ENCODE measurements around the gene FGGY.
A peak's percentile ranks its signal among the peaks of the same experiment; 100 is the strongest.
"Not testable (repeated sequence)": the region's sequence is repeated elsewhere in the genome, so short reads cannot be mapped to it uniquely, and the experiment has no call there.

FGGY gene, protein sequence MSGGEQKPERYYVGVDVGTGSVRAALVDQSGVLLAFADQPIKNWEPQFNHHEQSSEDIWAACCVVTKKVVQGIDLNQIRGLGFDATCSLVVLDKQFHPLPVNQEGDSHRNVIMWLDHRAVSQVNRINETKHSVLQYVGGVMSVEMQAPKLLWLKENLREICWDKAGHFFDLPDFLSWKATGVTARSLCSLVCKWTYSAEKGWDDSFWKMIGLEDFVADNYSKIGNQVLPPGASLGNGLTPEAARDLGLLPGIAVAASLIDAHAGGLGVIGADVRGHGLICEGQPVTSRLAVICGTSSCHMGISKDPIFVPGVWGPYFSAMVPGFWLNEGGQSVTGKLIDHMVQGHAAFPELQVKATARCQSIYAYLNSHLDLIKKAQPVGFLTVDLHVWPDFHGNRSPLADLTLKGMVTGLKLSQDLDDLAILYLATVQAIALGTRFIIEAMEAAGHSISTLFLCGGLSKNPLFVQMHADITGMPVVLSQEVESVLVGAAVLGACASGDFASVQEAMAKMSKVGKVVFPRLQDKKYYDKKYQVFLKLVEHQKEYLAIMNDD

DNA sequence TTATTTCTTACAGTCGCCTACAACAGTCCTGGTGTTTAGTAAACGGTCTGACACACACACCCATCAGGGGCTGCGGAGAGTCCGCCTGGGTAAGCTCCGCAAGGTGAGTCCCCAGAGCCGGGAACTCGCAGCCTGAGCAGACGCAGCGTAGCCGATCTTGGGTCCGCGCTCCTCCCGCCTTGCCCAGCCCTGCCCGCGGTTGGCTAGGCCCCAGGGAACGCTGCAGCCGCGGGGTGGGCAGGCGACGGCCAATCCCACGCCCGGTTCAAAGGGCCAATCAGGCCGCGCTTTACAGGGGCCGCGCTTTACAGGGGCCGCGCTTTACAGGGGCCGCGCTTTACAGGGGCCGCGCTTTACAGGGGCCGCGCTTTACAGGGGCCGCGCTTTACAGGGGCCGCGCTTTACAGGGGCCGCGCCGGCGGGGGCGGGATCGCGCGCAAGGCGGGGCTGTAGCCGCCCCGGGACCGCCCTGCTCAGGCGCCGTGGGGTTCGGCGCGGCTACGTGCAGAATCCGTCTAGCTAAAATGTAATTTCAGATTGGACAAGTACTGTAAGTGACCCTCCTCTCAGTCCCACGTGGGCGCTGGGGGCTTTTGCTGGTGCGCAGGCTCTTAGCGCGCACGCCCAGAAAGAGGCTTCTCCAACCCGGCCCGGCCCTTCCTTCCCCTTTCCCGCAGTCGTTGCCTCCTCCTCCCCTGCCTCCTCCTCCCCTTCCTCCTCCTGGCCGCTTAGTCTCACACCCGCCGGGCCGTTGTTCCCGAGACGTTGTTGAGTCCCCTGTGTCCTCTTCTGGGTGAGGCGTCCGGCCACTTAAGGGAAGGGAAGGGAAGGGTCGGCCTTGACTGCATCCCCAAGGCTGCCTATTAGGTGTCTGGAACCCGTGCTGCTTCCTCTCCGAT is at the start of gene FGGY:
Gene FGGY (plus strand): TSS at position 737 of the 899 bp plus-strand sequence. CDS start 24,456 bp downstream, outside the sequence.
- Histone ChIP-seq H3K27ac (ENCODE audit: low read length) (peak within 1 kb of the TSS; percentile 99), H3K27me3 (ENCODE audit: insufficient read depth, low read length) (peaks cover 12% of the 10 kb centered on the region), H3K9me3 (ENCODE audit: insufficient read depth, low read depth, low read length) (no peaks in the 10 kb centered on the region), H3K36me3 (ENCODE audit: insufficient read depth, low read depth, low read length) (no peaks in the 10 kb centered on the region), H3K4me3 (ENCODE audit: low read length) (peak within 1 kb of the TSS; percentile 80), H3K4me1 (ENCODE audit: insufficient read depth, low read length) (peaks cover 14% of the 10 kb centered on the region), H3K9ac (ENCODE audit: low read depth, low read length) (peak within 1 kb of the TSS; percentile 79; the same call in 1 of the 2 replicates)

DNA sequence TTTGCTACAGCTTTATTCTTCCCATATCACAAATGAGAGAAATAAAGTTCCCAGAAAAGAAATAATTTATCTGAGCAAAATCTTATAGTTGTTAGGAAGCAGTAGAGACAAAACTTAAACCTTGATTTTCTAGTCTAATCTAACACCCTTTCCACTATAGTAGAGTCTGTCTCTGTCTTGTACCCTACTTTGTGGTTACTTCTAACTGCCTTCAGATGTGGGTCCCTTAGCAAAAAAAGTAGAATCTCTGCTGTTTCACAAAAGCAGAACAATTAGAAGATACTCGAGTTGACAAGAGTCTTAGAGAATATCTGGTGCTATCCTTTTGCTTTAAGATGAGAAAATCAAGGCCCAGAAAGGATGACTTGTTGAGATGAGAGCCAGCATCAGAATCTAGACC is 48.1 kb upstream of the FGGY start:
- no peak overlapping the region for H3K9ac ChIP-seq (ENCODE audit: low read depth, low read length)
- H3K4me3 ChIP-seq (ENCODE audit: low read length) = no peak overlapping the region
- no peaks in the 10 kb centered on the region for H3K27me3 ChIP-seq (ENCODE audit: insufficient read depth, low read length)
- H3K27ac ChIP-seq (ENCODE audit: low read length) = no peak overlapping the region
- no peaks in the 10 kb centered on the region for H3K4me1 ChIP-seq (ENCODE audit: insufficient read depth, low read length)
- peaks cover 30% of the 10 kb centered on the region for H3K9me3 ChIP-seq (ENCODE audit: insufficient read depth, low read depth, low read length)
- no peaks in the 10 kb centered on the region for H3K36me3 ChIP-seq (ENCODE audit: insufficient read depth, low read depth, low read length)

DNA sequence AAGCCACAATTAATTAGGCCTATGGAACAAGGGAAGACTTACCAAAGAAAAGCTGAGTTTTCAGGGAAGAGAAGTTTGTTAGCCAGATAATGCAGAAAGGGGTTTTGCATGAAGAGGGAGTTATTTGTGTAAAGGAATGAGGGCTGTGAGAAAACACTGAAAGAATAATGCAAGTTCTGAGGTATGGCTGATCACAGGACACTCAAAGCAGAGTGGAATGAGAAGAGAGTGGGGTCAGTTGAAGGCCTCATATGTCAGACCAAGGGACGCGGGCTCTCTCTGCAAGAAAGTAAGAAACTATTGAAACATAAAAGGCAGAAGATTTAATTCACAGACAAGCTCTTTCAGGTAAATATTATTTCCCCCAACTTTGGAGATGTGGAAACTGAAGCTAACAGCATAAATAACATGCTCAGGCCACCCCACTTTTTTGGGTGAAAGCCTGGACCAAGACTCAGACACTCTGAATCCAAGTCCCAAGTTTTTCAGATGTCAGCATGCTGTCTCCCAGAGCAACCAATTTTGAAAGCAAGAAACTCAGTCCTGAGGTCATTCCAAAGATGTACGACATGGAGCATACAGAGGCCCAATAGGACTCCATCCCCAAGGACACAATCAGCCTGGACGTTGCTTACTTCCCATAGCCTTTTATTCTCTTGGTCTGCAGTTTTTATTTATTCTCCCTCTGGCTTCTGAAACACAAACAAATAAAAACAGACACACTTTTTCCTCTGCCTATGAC is 47.3 kb upstream of the FGGY start:
- Histone ChIP-seq H3K9ac (ENCODE audit: low read depth, low read length) (no peak overlapping the region), H3K27me3 (ENCODE audit: insufficient read depth, low read length) (no peaks in the 10 kb centered on the region), H3K4me1 (ENCODE audit: insufficient read depth, low read length) (no peaks in the 10 kb centered on the region), H3K9me3 (ENCODE audit: insufficient read depth, low read depth, low read length) (peaks cover 30% of the 10 kb centered on the region), H3K27ac (ENCODE audit: low read length) (no peak overlapping the region), H3K4me3 (ENCODE audit: low read length) (no peak overlapping the region), H3K36me3 (ENCODE audit: insufficient read depth, low read depth, low read length) (no peaks in the 10 kb centered on the region)

DNA sequence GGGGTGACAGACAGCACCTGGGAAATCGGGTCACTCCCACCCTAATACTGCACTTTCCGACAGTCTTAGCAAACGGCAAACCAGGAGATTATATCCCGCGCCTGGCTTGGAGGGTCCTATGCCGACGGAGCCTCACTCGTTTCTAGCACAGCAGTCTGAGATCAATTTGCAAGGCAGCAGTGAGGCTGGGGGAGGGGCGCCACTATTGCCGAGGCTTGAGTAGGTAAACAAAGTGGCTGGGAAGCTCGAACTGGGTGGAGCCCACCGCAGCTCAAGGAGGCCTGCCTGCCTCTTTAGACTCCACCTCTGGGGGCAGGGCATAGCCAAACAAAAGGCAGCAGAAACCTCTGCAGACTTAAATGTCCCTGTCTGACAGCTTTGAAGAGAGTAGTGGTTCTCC is 45.8 kb upstream of the FGGY start:
- not testable (repeated sequence) for H3K27ac ChIP-seq (ENCODE audit: low read length); H3K4me3 ChIP-seq (ENCODE audit: low read length); H3K4me1 ChIP-seq (ENCODE audit: insufficient read depth, low read length); H3K36me3 ChIP-seq (ENCODE audit: insufficient read depth, low read depth, low read length); H3K9ac ChIP-seq (ENCODE audit: low read depth, low read length); H3K27me3 ChIP-seq (ENCODE audit: insufficient read depth, low read length)
- peaks cover 30% of the 10 kb centered on the region for H3K9me3 ChIP-seq (ENCODE audit: insufficient read depth, low read depth, low read length)

DNA sequence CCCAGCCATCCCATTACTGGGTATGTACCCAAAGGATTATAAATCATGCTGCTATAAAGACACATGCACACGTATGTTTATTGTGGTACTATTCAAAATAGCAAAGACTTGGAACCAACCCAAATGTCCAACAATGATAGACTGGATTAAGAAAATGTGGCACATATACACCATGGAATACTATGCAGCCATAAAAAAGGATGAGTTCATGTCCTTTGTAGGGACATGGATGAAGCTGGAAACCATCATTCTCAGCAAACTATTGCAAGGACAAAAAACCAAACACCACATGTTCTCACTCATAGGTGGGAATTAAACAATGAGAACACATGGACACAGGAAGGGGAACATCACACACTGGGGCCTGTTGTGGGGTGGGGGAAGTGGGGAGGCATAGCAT is 40.5 kb upstream of the FGGY start:
- not testable (repeated sequence) for H3K4me3 ChIP-seq (ENCODE audit: low read length); H3K36me3 ChIP-seq (ENCODE audit: insufficient read depth, low read depth, low read length); H3K9me3 ChIP-seq (ENCODE audit: insufficient read depth, low read depth, low read length); H3K27me3 ChIP-seq (ENCODE audit: insufficient read depth, low read length); H3K9ac ChIP-seq (ENCODE audit: low read depth, low read length); H3K4me1 ChIP-seq (ENCODE audit: insufficient read depth, low read length); H3K27ac ChIP-seq (ENCODE audit: low read length)

DNA sequence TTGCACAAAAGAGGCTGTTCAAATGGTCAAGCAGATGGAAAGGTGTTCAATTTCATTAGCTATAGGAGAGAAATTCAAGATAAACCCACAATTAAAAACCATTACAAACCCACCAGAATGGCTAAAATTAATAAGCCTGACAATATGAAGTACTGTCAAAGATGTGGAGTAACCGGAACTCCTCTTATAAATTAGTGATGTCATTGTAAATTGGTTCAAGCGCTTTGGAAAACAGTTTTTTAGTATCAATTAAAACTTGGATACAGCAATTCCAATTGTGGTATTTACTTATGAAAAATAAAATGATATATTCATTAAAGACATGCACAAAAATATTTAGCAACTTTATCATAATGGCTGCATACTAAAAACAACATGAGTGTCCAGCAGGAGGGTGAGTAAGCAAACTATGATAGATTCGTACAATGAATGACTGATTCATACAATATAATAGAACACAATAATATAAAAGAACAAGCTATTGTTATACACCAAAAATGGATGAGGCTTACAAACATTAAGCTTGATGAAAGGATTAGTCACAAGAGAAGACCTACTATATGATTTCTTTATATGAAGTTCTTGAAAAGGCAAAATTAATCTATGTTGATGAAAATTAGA is 38.4 kb upstream of the FGGY start:
- H3K4me3 ChIP-seq (ENCODE audit: low read length) = no peak overlapping the region
- H3K36me3 ChIP-seq (ENCODE audit: insufficient read depth, low read depth, low read length) = no peaks in the 10 kb centered on the region
- no peak overlapping the region for H3K9ac ChIP-seq (ENCODE audit: low read depth, low read length)
- H3K9me3 ChIP-seq (ENCODE audit: insufficient read depth, low read depth, low read length) = no peaks in the 10 kb centered on the region
- no peaks in the 10 kb centered on the region for H3K27me3 ChIP-seq (ENCODE audit: insufficient read depth, low read length)
- no peak overlapping the region for H3K27ac ChIP-seq (ENCODE audit: low read length)
- peaks cover 8% of the 10 kb centered on the region; the same call in 1 of the 2 replicates for H3K4me1 ChIP-seq (ENCODE audit: insufficient read depth, low read length)

DNA sequence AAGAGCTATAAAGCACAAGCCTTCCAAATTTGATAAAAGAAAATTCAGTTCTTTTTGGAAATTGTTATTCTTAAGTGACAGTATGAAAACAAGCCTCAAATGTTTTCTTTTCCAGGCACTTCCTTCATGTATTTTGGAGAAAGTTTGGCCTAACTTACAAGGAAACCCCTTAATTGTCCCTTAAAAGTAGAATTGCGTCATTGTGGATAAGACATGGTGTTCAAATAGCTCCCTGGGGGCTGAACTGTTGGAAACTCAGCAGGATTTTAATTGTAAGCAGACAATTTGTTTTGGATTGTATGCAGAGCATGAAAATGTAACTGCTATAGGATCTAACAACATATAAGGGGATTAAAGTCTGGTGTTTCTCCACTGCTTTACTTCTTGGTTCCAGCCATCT is 35.4 kb upstream of the FGGY start:
- Histone ChIP-seq H3K36me3 (ENCODE audit: insufficient read depth, low read depth, low read length) (no peaks in the 10 kb centered on the region), H3K9ac (ENCODE audit: low read depth, low read length) (no peak overlapping the region), H3K4me1 (ENCODE audit: insufficient read depth, low read length) (peaks cover 8% of the 10 kb centered on the region; the same call in 1 of the 2 replicates), H3K27me3 (ENCODE audit: insufficient read depth, low read length) (no peaks in the 10 kb centered on the region), H3K27ac (ENCODE audit: low read length) (no peak overlapping the region), H3K4me3 (ENCODE audit: low read length) (no peak overlapping the region), H3K9me3 (ENCODE audit: insufficient read depth, low read depth, low read length) (no peaks in the 10 kb centered on the region)

DNA sequence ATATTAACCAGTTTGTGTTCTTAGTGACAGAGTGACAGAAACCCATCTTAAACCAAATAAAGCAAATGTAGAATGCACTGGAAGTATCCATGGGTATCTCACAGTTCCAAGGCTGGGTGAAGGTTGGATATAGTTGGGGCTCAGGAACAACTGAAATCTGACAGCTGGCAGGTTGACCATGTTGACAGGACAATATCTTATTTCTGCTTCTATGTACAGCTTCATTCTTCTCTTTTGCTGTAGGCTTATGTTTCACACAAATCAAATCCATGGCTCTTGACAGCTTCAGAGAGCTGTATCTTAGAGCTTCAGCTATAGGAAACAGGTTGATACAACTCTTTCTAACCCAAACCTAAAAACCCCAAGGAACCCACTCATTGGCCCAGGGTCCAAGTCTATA is 34.3 kb upstream of the FGGY start:
- H3K9ac ChIP-seq (ENCODE audit: low read depth, low read length) = no peak overlapping the region
- H3K27ac ChIP-seq (ENCODE audit: low read length) = no peak overlapping the region
- peaks cover 8% of the 10 kb centered on the region; the same call in 1 of the 2 replicates for H3K4me1 ChIP-seq (ENCODE audit: insufficient read depth, low read length)
- H3K9me3 ChIP-seq (ENCODE audit: insufficient read depth, low read depth, low read length) = no peaks in the 10 kb centered on the region
- H3K4me3 ChIP-seq (ENCODE audit: low read length) = no peak overlapping the region
- H3K36me3 ChIP-seq (ENCODE audit: insufficient read depth, low read depth, low read length) = no peaks in the 10 kb centered on the region
- H3K27me3 ChIP-seq (ENCODE audit: insufficient read depth, low read length) = no peaks in the 10 kb centered on the region

DNA sequence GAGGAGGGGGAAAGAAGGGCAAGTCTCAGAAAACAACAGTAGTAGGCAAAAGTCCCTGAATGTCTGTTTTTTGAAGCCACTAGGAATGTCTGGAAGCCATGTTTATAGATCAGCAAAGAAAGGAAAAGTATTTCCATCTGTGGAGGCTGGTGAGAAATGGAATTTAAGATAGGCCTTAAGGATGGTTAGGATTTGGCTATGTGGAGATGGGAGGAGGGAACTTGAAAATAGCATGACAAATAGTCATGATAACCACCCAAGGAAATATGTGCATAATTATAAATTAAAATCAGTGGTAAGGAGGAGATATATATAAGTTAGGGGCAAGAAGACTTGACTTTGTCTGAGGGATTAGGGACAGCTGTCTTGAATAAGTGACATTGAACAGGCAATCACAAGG is 33.8 kb upstream of the FGGY start:
- Histone ChIP-seq H3K27me3 (ENCODE audit: insufficient read depth, low read length) (no peaks in the 10 kb centered on the region), H3K9ac (ENCODE audit: low read depth, low read length) (no peak overlapping the region), H3K4me1 (ENCODE audit: insufficient read depth, low read length) (peaks cover 8% of the 10 kb centered on the region; the same call in 1 of the 2 replicates), H3K9me3 (ENCODE audit: insufficient read depth, low read depth, low read length) (no peaks in the 10 kb centered on the region), H3K36me3 (ENCODE audit: insufficient read depth, low read depth, low read length) (no peaks in the 10 kb centered on the region), H3K4me3 (ENCODE audit: low read length) (no peak overlapping the region), H3K27ac (ENCODE audit: low read length) (no peak overlapping the region)

DNA sequence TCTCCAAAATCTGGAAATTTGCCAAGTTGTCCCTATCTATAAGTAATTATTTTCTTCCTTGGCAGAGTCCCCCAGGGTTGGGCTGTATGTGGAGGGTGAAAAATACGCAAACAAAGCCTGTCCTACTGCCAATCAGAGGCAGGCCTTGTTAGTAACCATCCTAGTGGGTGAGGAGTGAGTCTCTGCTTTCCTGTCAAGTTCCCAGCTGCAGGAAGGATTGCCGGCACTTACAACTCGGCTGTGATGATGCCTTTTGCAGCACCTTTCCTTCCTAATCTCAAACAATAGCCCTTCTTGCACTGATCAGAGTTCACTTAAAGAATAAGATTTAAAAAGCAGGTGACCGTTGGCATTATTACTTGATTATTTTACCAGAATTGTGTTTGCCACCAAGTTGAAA is 31.3 kb upstream of the FGGY start:
- H3K27ac ChIP-seq (ENCODE audit: low read length) = no peak overlapping the region
- no peak overlapping the region for H3K9ac ChIP-seq (ENCODE audit: low read depth, low read length)

More for the DNA sequence above, 31.3 kb upstream of the FGGY start:
- Histone ChIP-seq H3K4me1 (ENCODE audit: insufficient read depth, low read length) (peaks cover 3% of the 10 kb centered on the region; the same call in 1 of the 2 replicates), H3K4me3 (ENCODE audit: low read length) (no peak overlapping the region), H3K9me3 (ENCODE audit: insufficient read depth, low read depth, low read length) (no peaks in the 10 kb centered on the region), H3K36me3 (ENCODE audit: insufficient read depth, low read depth, low read length) (no peaks in the 10 kb centered on the region), H3K27me3 (ENCODE audit: insufficient read depth, low read length) (no peaks in the 10 kb centered on the region)

All from iPS-20b (cell line).